ENCODE results near the gene MICOS13. TPM values are rescaled to one million over a fixed set of nuclear protein-coding genes. Genes with fewer than 3 reads are reported as not detected.

MICOS13 gene
- total and polyA plus RNA-seq, 10 of the 15 experiments (the other 5 are each of a cell fraction or from before 2014, with no cell fraction given): 9.4 to 211 (median 51.3) TPM

- Histone ChIP-seq H3K79me2 (ENCODE audit: control insufficient read depth, insufficient read depth, low read length) (peaks cover 20% of the 10 kb centered on the region), H3K4me2 (ENCODE audit: control insufficient read depth, insufficient read depth) (peak overlapping the region; percentile 63), H3K4me1 (ENCODE audit: control insufficient read depth, insufficient read depth, low read length) (no peaks in the 10 kb centered on the region), H2AFZ (ENCODE audit: control insufficient read depth, low read depth, low read length) (peak overlapping the region; percentile 94), H4K20me1 (ENCODE audit: control insufficient read depth, insufficient read depth) (no peaks in the 10 kb centered on the region; the same call in 1 of the 2 replicates), H3K27me3 (replicated peaks in 1 of 2; ENCODE audit: control insufficient read depth in 2 of 2, insufficient read depth in 2 of 2, low read length in 1 of 2) (no peaks in the 10 kb centered on the region), H3K27ac (ENCODE audit: control insufficient read depth, insufficient read depth) (peak overlapping the region; percentile 50; the same call in 1 of the 2 replicates), H3K9me3 (replicated peaks; ENCODE audit: control insufficient read depth, insufficient read depth, low read length) (no peaks in the 10 kb centered on the region; the same call in 2 of the 3 replicates), H3K4me3 (peak overlapping the region; percentile 54), H3K36me3 (ENCODE audit: control insufficient read depth in 2 of 2, insufficient read depth in 2 of 2, low read length in 1 of 2) (peaks cover 0 to 4% of the 10 kb centered on the region in 2 experiments; a peak in 2 of 4 replicates), H3K9ac (ENCODE audit: control insufficient read depth, insufficient read depth, low read length) (peak overlapping the region; percentile 45)
- ChIA-PET CTCF (interaction anchor here (0.6 to 2.9 kb wide), 18 partner anchors 10 to 711 kb away, joined by 3 to 21 read pairs (median 4); partner anchors contain the start of genes CATSPERD, LONP1, SAFB and SAFB2), RAD21 (ENCODE audit: unreplicated experiment) (interaction anchor here (1.0 to 2.1 kb wide), 5 partner anchors 27 to 139 kb away, joined by 3 to 12 read pairs (median 4); partner anchors contain the start of genes CATSPERD, LONP1, SAFB and SAFB2), SMC1A (ENCODE audit: uncharacterized antibody, unreplicated experiment) (interaction anchor here (1.0 to 1.2 kb wide), 4 partner anchors 10 to 64 kb away, joined by 3 to 5 read pairs (median 4); partner anchors contain the start of genes CATSPERD, SAFB and SAFB2), POLR2A (interaction anchor here (0.7 to 2.1 kb wide), 7 partner anchors 22 to 66 kb away, joined by 3 to 11 read pairs (median 4); partner anchors contain the start of genes CATSPERD, LONP1, SAFB and SAFB2)
- WGBS (ENCODE audit: insufficient coverage, insufficient replicate concordance, low lambda C conversion rate, missing lambda C conversion rate): 1% methylated on average over 26 of the region's 59 CpGs
- DNase-seq (ENCODE audit: low read depth, low spot score) (peak; percentile 73), FAIRE-seq (peak; percentile 89), ATAC-seq (peak; percentile 79)
- intact Hi-C loops (cut with micrococcal nuclease; ENCODE audit: unreplicated experiment) (loop anchor here (5.0 kb wide), 1 partner anchor 65 kb away; the partner anchor contains the start of genes SAFB and SAFB2), in situ Hi-C loops (cut with MboI) (loop anchor here (10.0 kb wide), 1 partner anchor 1442 kb away; the partner anchor contains the start of gene YJU2)
- no TSS peak for BruUV-seq (replicated peaks)
- TF ChIP-seq NKRF (conservative IDR thresholded peaks at IDR 0.05): peak; percentile 37
- no peak for TF ChIP-seq CHD2 (IDR thresholded peaks at IDR 0.05; ENCODE audit: borderline replicate concordance, low read depth, low read length)
- TF ChIP-seq SREBF1 (IDR thresholded peaks at IDR 0.05; ENCODE audit: low read length): peak; percentile 38; the same call in 1 of the 2 replicates
- no peak for TF ChIP-seq NFXL1 (IDR thresholded peaks at IDR 0.05; ENCODE audit: borderline replicate concordance)
- TF ChIP-seq FOXK2 (IDR thresholded peaks at IDR 0.05): no peak
- peak; percentile 49 for TF ChIP-seq PBX3 (IDR thresholded peaks at IDR 0.05; ENCODE audit: insufficient replicate concordance, low read depth, low read length)
- TF ChIP-seq SUZ12 (IDR thresholded peaks at IDR 0.05; ENCODE audit: unreplicated experiment): no peak
- no peak for TF ChIP-seq EED (IDR thresholded peaks at IDR 0.05; ENCODE audit: low read depth)
- no peak for TF ChIP-seq MYC (IDR thresholded peaks at IDR 0.05; ENCODE audit: insufficient read depth, insufficient read length, insufficient replicate concordance, low read length, severe bottlenecking)
- TF ChIP-seq EGR1 (IDR thresholded peaks at IDR 0.05; ENCODE audit: borderline replicate concordance in 1 of 2, low read depth in 2 of 2, low read length in 2 of 2): peak in 1 of 2 experiments; percentile 62; a peak in 1 of 3 replicates
- TF ChIP-seq SP1 (IDR thresholded peaks at IDR 0.05; ENCODE audit: low read depth, low read length): peak; percentile 75
- no peak for TF ChIP-seq SMC3 (IDR thresholded peaks at IDR 0.05; ENCODE audit: borderline replicate concordance, low read length)
- TF ChIP-seq PKNOX1 (IDR thresholded peaks at IDR 0.05): peak; percentile 89
- TF ChIP-seq ETV6 (conservative IDR thresholded peaks at IDR 0.05 in 1 of 2, IDR thresholded peaks at IDR 0.05 in 1 of 2; ENCODE audit: borderline replicate concordance in 1 of 2, low read depth in 1 of 2): no peak
- TF ChIP-seq ZNF24 (IDR thresholded peaks at IDR 0.05): no peak
- peak; percentile 42; the same call in 1 of the 2 replicates for TF ChIP-seq RAD21 (IDR thresholded peaks at IDR 0.05; ENCODE audit: insufficient read depth, low read depth, low read length)
- TF ChIP-seq CBX3 (IDR thresholded peaks at IDR 0.05; ENCODE audit: borderline replicate concordance, low read depth): no peak
Measured at GRCh38 chr19:5686647-5687359, 6.5 kb upstream of the MICOS13 start.

Data from GM12878 (cell line).